ENCODE data around the gene SCCPDH.
"Not testable (repeated sequence)": the region's sequence is repeated elsewhere in the genome, so short reads cannot be mapped to it uniquely, and the experiment has no call there.

DNA sequence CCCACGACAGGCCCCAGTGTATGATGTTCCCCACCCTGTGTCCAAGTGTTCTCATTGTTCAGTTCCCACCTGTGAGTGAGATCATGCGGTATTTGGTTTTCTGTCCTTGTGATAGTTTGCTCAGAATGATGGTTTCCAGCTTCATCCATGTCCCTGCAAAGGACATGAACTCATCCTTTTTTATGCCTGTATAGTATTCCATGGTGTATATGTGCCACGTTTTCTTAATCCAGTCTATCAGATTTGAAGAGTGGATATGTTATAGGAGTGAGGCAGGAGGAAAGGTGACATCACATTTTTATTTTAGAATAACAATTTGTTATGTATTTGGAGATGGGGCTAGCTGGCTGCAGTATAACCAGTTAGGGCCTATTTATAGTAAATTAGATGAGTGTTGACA, 7.7 kb downstream of the SCCPDH start:
- TF ChIP-seq NR2F1 (CRISPR knock-in tag; IDR thresholded peaks at IDR 0.05); PRMT3 (CRISPR knock-in tag; IDR thresholded peaks at IDR 0.05; ENCODE audit: borderline replicate concordance, low read depth); IRF1 (CRISPR knock-in tag; IDR thresholded peaks at IDR 0.05; ENCODE audit: low read depth); GTF2F1 (IDR thresholded peaks at IDR 0.05; ENCODE audit: low read length); TBP (CRISPR knock-in tag; IDR thresholded peaks at IDR 0.05); PLRG1 (conservative IDR thresholded peaks at IDR 0.05); ZBTB7B (CRISPR knock-in tag; IDR thresholded peaks at IDR 0.05); MYC (CRISPR knock-in tag; IDR thresholded peaks at IDR 0.05; ENCODE audit: borderline replicate concordance); KMT2B (CRISPR knock-in tag; IDR thresholded peaks at IDR 0.05): not testable (repeated sequence)
- TF ChIP-seq, protein P1, sequence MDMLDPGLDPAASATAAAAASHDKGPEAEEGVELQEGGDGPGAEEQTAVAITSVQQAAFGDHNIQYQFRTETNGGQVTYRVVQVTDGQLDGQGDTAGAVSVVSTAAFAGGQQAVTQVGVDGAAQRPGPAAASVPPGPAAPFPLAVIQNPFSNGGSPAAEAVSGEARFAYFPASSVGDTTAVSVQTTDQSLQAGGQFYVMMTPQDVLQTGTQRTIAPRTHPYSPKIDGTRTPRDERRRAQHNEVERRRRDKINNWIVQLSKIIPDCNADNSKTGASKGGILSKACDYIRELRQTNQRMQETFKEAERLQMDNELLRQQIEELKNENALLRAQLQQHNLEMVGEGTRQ (IDR thresholded peaks at IDR 0.05; ENCODE audit: low read depth, low read length): not testable (repeated sequence)
- TF ChIP-seq, protein P1 (CRISPR knock-in tag; IDR thresholded peaks at IDR 0.05; ENCODE audit: borderline replicate concordance): not testable (repeated sequence)

Measured in HepG2 (cell line).